HG02870 (cell line): ENCODE data around the gene KPNA5.

Experiments
- ATAC-seq: cut with Tn5 transposase; IDR thresholded peaks from one replicate; pipeline ENCODE4 v1.9.1; 2021; ENCODE audit warnings: mild to moderate bottlenecking, moderate library complexity; ENCODE audit not compliant: unreplicated experiment

Gene KPNA5

GRCh38 chr6:116779573-116780164, 98.7 kb downstream of the KPNA5 start:
- ATAC-seq, result no peak

- no peak for ATAC-seq
Measured at GRCh38 chr6:116783852-116784251, 102.8 kb downstream of the KPNA5 start.
